Measurements from ENCODE around the gene KLC1.

The KLC1 gene

GRCh38 chr14:103705504-103706284 lies 76.7 kb downstream of the KLC1 start:
- DNase-seq = no peak

GRCh38 chr14:103706551-103707328 lies 77.7 kb downstream of the KLC1 start:
- no peak for DNase-seq

- no peak for DNase-seq
These were observed 78.6 kb downstream of the KLC1 start for GRCh38 chr14:103707329-103708263.

- peak in 8 of 14 donors; percentile 17 to 80 (median 49) for DNase-seq
These were observed 79.8 kb downstream of the KLC1 start for GRCh38 chr14:103708750-103709187.

- DNase-seq = no peak
These were observed 80.8 kb downstream of the KLC1 start for GRCh38 chr14:103709814-103710213.

GRCh38 chr14:103710771-103711377 lies 81.9 kb downstream of the KLC1 start:
- no peak for DNase-seq

- peak in 10 of 14 donors; percentile 49 to 90 (median 78) for DNase-seq
These were observed 82.8 kb downstream of the KLC1 start for GRCh38 chr14:103711516-103712431.

- peak in 2 of 14 donors; percentile 63 to 80 for DNase-seq
These were observed 83.7 kb downstream of the KLC1 start for GRCh38 chr14:103712633-103713247.

- no peak for DNase-seq
These were observed 84.5 kb downstream of the KLC1 start for GRCh38 chr14:103713304-103714062.

- DNase-seq = no peak
These were observed 85.2 kb downstream of the KLC1 start for GRCh38 chr14:103714063-103714724.

- DNase-seq = peak; percentile 91 to 99 (median 99)
These were observed 86.3 kb downstream of the KLC1 start, which contains the start of the genes XRCC3 and ZFYVE21 for GRCh38 chr14:103715052-103716000. TSS of gene XRCC3 (minus strand) at chr14:103715451. CDS start at chr14:103711087, 4,364 bp downstream. TSS of gene ZFYVE21 (plus strand) at chr14:103715810. CDS start at chr14:103715842, 32 bp downstream.

GRCh38 chr14:103716091-103716801 lies 87.2 kb downstream of the KLC1 start:
- peak in 1 of 14 donors; percentile 52 for DNase-seq

GRCh38 chr14:103716899-103717411 lies 87.9 kb downstream of the KLC1 start:
- DNase-seq = no peak

GRCh38 chr14:103718572-103718971 lies 89.6 kb downstream of the KLC1 start:
- DNase-seq = no peak

GRCh38 chr14:103719751-103720150 lies 90.7 kb downstream of the KLC1 start:
- DNase-seq = no peak

- DNase-seq = no peak
These were observed 92.5 kb downstream of the KLC1 start for GRCh38 chr14:103721334-103722120.

Measured in C1 segment of cervical spinal cord (tissue), 14 donors.